ENCODE measurements around the gene LGI2. TPM values are rescaled to one million over a fixed set of nuclear protein-coding genes. Genes with fewer than 3 reads are reported as not detected.

LGI2 gene
- total and polyA plus RNA-seq, 4 donors = 0.18 to 1.8 (median 0.88) TPM

GRCh38 chr4:25007598-25007997 lies 23.1 kb downstream of the LGI2 start:
- Histone ChIP-seq H3K36me3 (ENCODE audit: control insufficient read depth in 4 of 4, insufficient read depth in 4 of 4, low read length in 4 of 4) (peaks cover 0 to 5% (median 0%) of the 10 kb centered on the region in 4 donors), H3K4me1 (ENCODE audit: control insufficient read depth in 5 of 5, insufficient read depth in 5 of 5, low read length in 5 of 5) (no peaks in the 10 kb centered on the region), H3K9ac (ENCODE audit: insufficient read depth in 1 of 2, low read length in 2 of 2) (no peak overlapping the region), H3K27me3 (ENCODE audit: control insufficient read depth in 3 of 3, insufficient read depth in 3 of 3, low read length in 2 of 3) (no peaks in the 10 kb centered on the region), H3K4me3 (no peak overlapping the region), H3K27ac (ENCODE audit: low read depth in 1 of 2, low read length in 1 of 2) (no peak overlapping the region), H3K9me3 (ENCODE audit: control insufficient read depth in 4 of 4, insufficient read depth in 3 of 4, low read length in 3 of 4) (peaks cover 0 to 2% (median 0%) of the 10 kb centered on the region in 4 donors)
- DNase-seq = no peak
- 67 to 80% methylated on average over 2 of the region's 2 CpGs for WGBS, 2 donors
- no peak for TF ChIP-seq CTCF (IDR thresholded peaks at IDR 0.05; ENCODE audit: control extremely low read depth, extremely low read depth)
- no peak for ATAC-seq (ENCODE audit: insufficient read depth, low FRiP score)

GRCh38 chr4:25002681-25003080 lies 28.1 kb downstream of the LGI2 start:
- H3K4me3 ChIP-seq = no peak overlapping the region
- no peak for TF ChIP-seq CTCF (IDR thresholded peaks at IDR 0.05; ENCODE audit: control extremely low read depth, extremely low read depth)
- no peak overlapping the region for H3K9ac ChIP-seq (ENCODE audit: insufficient read depth in 1 of 2, low read length in 2 of 2)
- H3K9me3 ChIP-seq (ENCODE audit: control insufficient read depth in 4 of 4, insufficient read depth in 3 of 4, low read length in 3 of 4) = no peaks in the 10 kb centered on the region
- H3K27ac ChIP-seq (ENCODE audit: low read depth in 1 of 2, low read length in 1 of 2) = no peak overlapping the region
- WGBS, 2 donors = 60 to 76% methylated on average over 1 of the region's 1 CpG
- H3K4me1 ChIP-seq (ENCODE audit: control insufficient read depth in 5 of 5, insufficient read depth in 5 of 5, low read length in 5 of 5) = peaks cover 0 to 5% (median 0%) of the 10 kb centered on the region in 5 donors
- H3K36me3 ChIP-seq (ENCODE audit: control insufficient read depth in 4 of 4, insufficient read depth in 4 of 4, low read length in 4 of 4) = peaks cover 0 to 2% (median 0%) of the 10 kb centered on the region in 4 donors
- H3K27me3 ChIP-seq (ENCODE audit: control insufficient read depth in 3 of 3, insufficient read depth in 3 of 3, low read length in 2 of 3) = no peaks in the 10 kb centered on the region
- ATAC-seq (ENCODE audit: insufficient read depth, low FRiP score) (peak; percentile 70), DNase-seq (no peak)

GRCh38 chr4:25001509-25001908 lies 29.2 kb downstream of the LGI2 start:
- Histone ChIP-seq H3K36me3 (ENCODE audit: control insufficient read depth in 4 of 4, insufficient read depth in 4 of 4, low read length in 4 of 4) (peaks cover 0 to 2% (median 0%) of the 10 kb centered on the region in 4 donors), H3K4me1 (ENCODE audit: control insufficient read depth in 5 of 5, insufficient read depth in 5 of 5, low read length in 5 of 5) (peaks cover 0 to 5% (median 0%) of the 10 kb centered on the region in 5 donors), H3K27me3 (ENCODE audit: control insufficient read depth in 3 of 3, insufficient read depth in 3 of 3, low read length in 2 of 3) (no peaks in the 10 kb centered on the region), H3K9ac (ENCODE audit: insufficient read depth in 1 of 2, low read length in 2 of 2) (no peak overlapping the region), H3K9me3 (ENCODE audit: control insufficient read depth in 4 of 4, insufficient read depth in 3 of 4, low read length in 3 of 4) (no peaks in the 10 kb centered on the region), H3K27ac (ENCODE audit: low read depth in 1 of 2, low read length in 1 of 2) (no peak overlapping the region), H3K4me3 (no peak overlapping the region)
- 61 to 65% methylated on average over 3 of the region's 3 CpGs for WGBS, 2 donors
- DNase-seq = no peak
- TF ChIP-seq CTCF (IDR thresholded peaks at IDR 0.05; ENCODE audit: control extremely low read depth, extremely low read depth) = no peak
- no peak for ATAC-seq (ENCODE audit: insufficient read depth, low FRiP score)

- H3K9me3 ChIP-seq (ENCODE audit: control insufficient read depth in 4 of 4, insufficient read depth in 3 of 4, low read length in 3 of 4) = no peaks in the 10 kb centered on the region
- 78 to 93% methylated on average over 5 of the region's 5 CpGs for WGBS, 2 donors
- H3K4me3 ChIP-seq = no peak overlapping the region
- H3K27ac ChIP-seq (ENCODE audit: low read depth in 1 of 2, low read length in 1 of 2) = no peak overlapping the region
- no peak for ATAC-seq (ENCODE audit: insufficient read depth, low FRiP score)
- H3K36me3 ChIP-seq (ENCODE audit: control insufficient read depth in 4 of 4, insufficient read depth in 4 of 4, low read length in 4 of 4) = peaks cover 0 to 2% (median 0%) of the 10 kb centered on the region in 4 donors
- no peak for DNase-seq
- no peak for TF ChIP-seq CTCF (IDR thresholded peaks at IDR 0.05; ENCODE audit: control extremely low read depth, extremely low read depth)
- no peaks in the 10 kb centered on the region for H3K27me3 ChIP-seq (ENCODE audit: control insufficient read depth in 3 of 3, insufficient read depth in 3 of 3, low read length in 2 of 3)
- H3K9ac ChIP-seq (ENCODE audit: insufficient read depth in 1 of 2, low read length in 2 of 2) = no peak overlapping the region
- H3K4me1 ChIP-seq (ENCODE audit: control insufficient read depth in 5 of 5, insufficient read depth in 5 of 5, low read length in 5 of 5) = peaks cover 0 to 5% (median 0%) of the 10 kb centered on the region in 5 donors
Measured at GRCh38 chr4:25000639-25001038, 30.1 kb downstream of the LGI2 start.
